K562 (cell line): ENCODE data around the gene PCDH12. TPM values are rescaled to one million over a fixed set of nuclear protein-coding genes. Genes with fewer than 3 reads are reported as not detected.
A peak's percentile ranks its signal among the peaks of the same experiment; 100 is the strongest.

Experiments used
- ARID1B ChIP-seq: fragments of 450-650 bp; IDR thresholded peaks from 2 replicates; pipeline ENCODE4 v1.6.1; 2016; ENCODE audit warnings: antibody characterized with exemption, mild to moderate bottlenecking, inconsistent platforms
- ATF6 ChIP-seq: sonication (generic); formaldehyde crosslinking; IDR thresholded peaks from 2 replicates; pipeline ENCODE4 v1.4.0; 2020; ENCODE audit warnings: mild to moderate bottlenecking, missing genetic modification reagents
- CBFA2T3 ChIP-seq: fragments of 450-650 bp; IDR thresholded peaks from 2 replicates; pipeline ENCODE4 v1.6.1; 2017
- CREB1 ChIP-seq, 2 experiments: sonication (generic) in 1 of 2; formaldehyde crosslinking in 1 of 2; IDR thresholded peaks; 2 replicates each; pipeline versions ENCODE4 v1.6.1 to v1.8.0; 2012 to 2022; ENCODE audit warnings: inconsistent platforms in 1 of 2, mild to moderate bottlenecking in 1 of 2, missing genetic modification reagents in 1 of 2, moderate library complexity in 1 of 2
- CREBBP ChIP-seq: IDR thresholded peaks from one replicate; pipeline ENCODE4 v1.6.1; 2012; ENCODE audit warnings: low read depth, mild to moderate bottlenecking, control low read depth, inconsistent platforms, low read length
- FUS ChIP-seq: fragments of 200-400 bp; formaldehyde crosslinking; optimal IDR thresholded peaks from 2 replicates; pipeline ENCODE3; 2017; ENCODE audit warnings: low read depth, low read length
- HCFC1 ChIP-seq: IDR thresholded peaks from 2 replicates; pipeline ENCODE4 v1.6.1; 2012; ENCODE audit warnings: low read depth, low read length, improper control_type of control experiment
- MYNN ChIP-seq, 2 experiments: sonication (generic); formaldehyde crosslinking in 1 of 2; IDR thresholded peaks; 2 replicates each; pipeline versions ENCODE4 v1.5.0 to v1.6.1; 2016 to 2020; ENCODE audit warnings: antibody characterized with exemption in 1 of 2, missing genetic modification reagents in 1 of 2
- NCOR1 ChIP-seq: fragments of 450-650 bp; IDR thresholded peaks from 2 replicates; pipeline ENCODE4 v1.6.1; 2016; ENCODE audit warnings: mild to moderate bottlenecking, moderate library complexity
- OTX1 ChIP-seq: fragments of 450-650 bp; formaldehyde crosslinking; IDR thresholded peaks from 2 replicates; pipeline ENCODE4 v1.4.0; 2022; ENCODE audit warnings: mild to moderate bottlenecking
- RAD21 ChIP-seq, 2 experiments: fragments of 250-450 bp in 1 of 2; fragments of 450-650 bp in 1 of 2; sonication (Bioruptor Pico) in 1 of 2; formaldehyde crosslinking in 1 of 2; IDR thresholded peaks in 1 of 2; conservative IDR thresholded peaks in 1 of 2; 2 replicates each; pipeline versions ENCODE4 v1.4.0 to v1.8.0; 2020 to 2022; ENCODE audit warnings: mild to moderate bottlenecking in 2 of 2, moderate library complexity in 1 of 2
- RBM15 ChIP-seq: fragments of 200-400 bp; formaldehyde crosslinking; IDR thresholded peaks from 2 replicates; pipeline ENCODE4 v1.6.1; 2018; ENCODE audit warnings: mild to moderate bottlenecking, low read length, moderate library complexity; ENCODE audit not compliant: insufficient read depth
- RHOXF2B ChIP-seq: fragments of 250-450 bp; sonication (Bioruptor Pico); conservative IDR thresholded peaks from 2 replicates; pipeline ENCODE4 v1.5.1; 2021
- SMAD2 ChIP-seq: fragments of 150-350 bp; IDR thresholded peaks from 2 replicates; pipeline ENCODE4 v1.6.1; 2014; ENCODE audit warnings: low read depth, mild to moderate bottlenecking, low read length
- TCF15 ChIP-seq: fragments of 250-450 bp; sonication (Bioruptor Pico); IDR thresholded peaks from 2 replicates; pipeline ENCODE4 v1.8.0; 2022; ENCODE audit warnings: moderate library complexity, mild to moderate bottlenecking, inconsistent platforms
- ZC3H4 ChIP-seq: sonication (generic); formaldehyde crosslinking; IDR thresholded peaks from 2 replicates; pipeline ENCODE4 v1.9.0; 2021; ENCODE audit warnings: missing genetic modification reagents, borderline replicate concordance
- ZFP1 ChIP-seq: fragments of 450-650 bp; formaldehyde crosslinking; IDR thresholded peaks from 2 replicates; pipeline ENCODE4 v1.4.0; 2020; ENCODE audit warnings: mild to moderate bottlenecking, mixed read lengths
- ZNF143 ChIP-seq: sonication (generic); formaldehyde crosslinking; IDR thresholded peaks from 2 replicates; pipeline ENCODE4 v1.9.0; 2022; ENCODE audit warnings: mild to moderate bottlenecking, missing genetic modification reagents
- ZNF3 ChIP-seq: fragments of 250-450 bp; sonication (Bioruptor Pico); IDR thresholded peaks from 2 replicates; pipeline ENCODE4 v1.5.0; 2021; ENCODE audit warnings: mild to moderate bottlenecking, moderate library complexity
- ZNF436 ChIP-seq: fragments of 250-450, 450-650 bp; sonication (Bioruptor Pico); formaldehyde crosslinking; IDR thresholded peaks from 2 replicates; pipeline ENCODE4 v1.7.0; 2020; ENCODE audit warnings: mild to moderate bottlenecking
- ZNF584 ChIP-seq: fragments of 200-800 bp; sonication (Bioruptor generic); IDR thresholded peaks from 2 replicates; pipeline ENCODE4 v1.6.1; 2016; ENCODE audit warnings: low read depth, mild to moderate bottlenecking, missing genetic modification characterization, missing compliant biosample characterization
- ZSCAN32 ChIP-seq: fragments of 450-650 bp; formaldehyde crosslinking; IDR thresholded peaks from 2 replicates; pipeline ENCODE4 v1.4.0; 2020; ENCODE audit warnings: mild to moderate bottlenecking, moderate library complexity
- polyA plus RNA-seq, 8 experiments: library from polyadenylated mRNA; depleted of rRNA in 4 of 8; stranded (reverse) in 5 of 8; unstranded in 3 of 8; fragments of >200 nt; fragmentation: Nextera tagmentation in 2 of 8; fragmentation: Illumina TruSeq in 1 of 8; extraction: Ambion mirVana in 2 of 8; extraction: Trizol in 1 of 8; gene quantifications; 2 replicates each; pipeline versions ENCODE4 v1.2.1 to v1.2.3, GENCODE V29; 2011 to 2014; ENCODE audit warnings: inconsistent platforms in 1 of 8, missing spikeins in 1 of 8
- total RNA-seq, 7 experiments: library from RNA; depleted of rRNA in 6 of 7; stranded (reverse); fragments of >200 nt in 6 of 7; fragmentation: Illumina TruSeq in 2 of 7; extraction: Trizol in 2 of 7; gene quantifications; 2 replicates each; pipeline versions ENCODE4 v1.2.1 to v1.2.3, GENCODE V29; 2011 to 2021; ENCODE audit warnings: low replicate concordance in 1 of 7
- TF ChIP-seq, protein P1 (sequence below), 3 experiments: fragments of 200-800 bp in 1 of 3; fragments of 250-450 bp in 1 of 3; fragments of 450-650 bp in 1 of 3; sonication (Bioruptor Pico) in 1 of 3; sonication (Bioruptor generic) in 1 of 3; formaldehyde crosslinking in 1 of 3; IDR thresholded peaks; 2 replicates each; pipeline versions ENCODE4 v1.6.1 to v1.8.0; 2016 to 2022; ENCODE audit warnings: mild to moderate bottlenecking in 2 of 3, missing genetic modification characterization in 2 of 3, missing compliant biosample characterization in 1 of 3, moderate library complexity in 1 of 3

The PCDH12 gene
- total and polyA plus RNA-seq, 9 of the 15 experiments (the other 6 are each of a cell fraction or from before 2014, with no cell fraction given), result 0.01 to 0.04 (median 0.01) TPM; not detected in 4

DNA sequence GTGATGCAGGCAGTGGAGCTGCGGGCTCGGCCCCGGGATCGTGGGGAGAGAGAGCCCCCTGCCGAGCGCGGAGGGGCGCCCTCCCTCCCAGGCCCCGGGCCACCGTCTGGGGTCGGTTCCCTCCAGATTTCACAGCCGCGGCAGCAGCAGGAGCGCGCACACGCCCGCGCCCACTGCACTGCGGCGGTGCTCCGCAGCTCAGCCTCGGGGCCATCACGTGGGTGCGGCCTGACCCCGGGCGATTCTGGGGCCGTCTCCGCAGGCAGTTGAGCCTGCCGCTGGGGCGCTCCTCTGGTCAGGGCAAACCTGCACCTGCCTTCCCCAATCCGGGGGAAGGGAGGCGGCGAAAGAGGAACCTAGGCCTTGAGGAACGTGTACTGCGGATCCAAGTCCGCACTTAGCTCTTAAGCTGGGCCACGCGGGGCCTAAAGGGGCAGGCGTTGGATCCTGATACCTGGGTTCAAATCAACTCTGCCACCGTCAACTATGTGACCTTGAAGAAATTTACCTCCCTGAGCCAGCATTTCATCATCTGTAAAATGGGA, 43.7 kb downstream of the PCDH12 start (continued):
- no peak for TF ChIP-seq ATF6 (CRISPR knock-in tag)
- TF ChIP-seq TCF15, result no peak
- TF ChIP-seq RBM15, result no peak
- TF ChIP-seq ZFP1 (CRISPR knock-in tag), result no peak
- no peak for TF ChIP-seq ZNF436
- TF ChIP-seq NCOR1, result no peak
- TF ChIP-seq MYNN (IDR thresholded peaks at IDR 0.05), result no peak
- no peak for TF ChIP-seq MYNN (CRISPR knock-in tag; IDR thresholded peaks at IDR 0.05)
- TF ChIP-seq ZNF143 (CRISPR knock-in tag), result no peak
- TF ChIP-seq, protein P1, sequence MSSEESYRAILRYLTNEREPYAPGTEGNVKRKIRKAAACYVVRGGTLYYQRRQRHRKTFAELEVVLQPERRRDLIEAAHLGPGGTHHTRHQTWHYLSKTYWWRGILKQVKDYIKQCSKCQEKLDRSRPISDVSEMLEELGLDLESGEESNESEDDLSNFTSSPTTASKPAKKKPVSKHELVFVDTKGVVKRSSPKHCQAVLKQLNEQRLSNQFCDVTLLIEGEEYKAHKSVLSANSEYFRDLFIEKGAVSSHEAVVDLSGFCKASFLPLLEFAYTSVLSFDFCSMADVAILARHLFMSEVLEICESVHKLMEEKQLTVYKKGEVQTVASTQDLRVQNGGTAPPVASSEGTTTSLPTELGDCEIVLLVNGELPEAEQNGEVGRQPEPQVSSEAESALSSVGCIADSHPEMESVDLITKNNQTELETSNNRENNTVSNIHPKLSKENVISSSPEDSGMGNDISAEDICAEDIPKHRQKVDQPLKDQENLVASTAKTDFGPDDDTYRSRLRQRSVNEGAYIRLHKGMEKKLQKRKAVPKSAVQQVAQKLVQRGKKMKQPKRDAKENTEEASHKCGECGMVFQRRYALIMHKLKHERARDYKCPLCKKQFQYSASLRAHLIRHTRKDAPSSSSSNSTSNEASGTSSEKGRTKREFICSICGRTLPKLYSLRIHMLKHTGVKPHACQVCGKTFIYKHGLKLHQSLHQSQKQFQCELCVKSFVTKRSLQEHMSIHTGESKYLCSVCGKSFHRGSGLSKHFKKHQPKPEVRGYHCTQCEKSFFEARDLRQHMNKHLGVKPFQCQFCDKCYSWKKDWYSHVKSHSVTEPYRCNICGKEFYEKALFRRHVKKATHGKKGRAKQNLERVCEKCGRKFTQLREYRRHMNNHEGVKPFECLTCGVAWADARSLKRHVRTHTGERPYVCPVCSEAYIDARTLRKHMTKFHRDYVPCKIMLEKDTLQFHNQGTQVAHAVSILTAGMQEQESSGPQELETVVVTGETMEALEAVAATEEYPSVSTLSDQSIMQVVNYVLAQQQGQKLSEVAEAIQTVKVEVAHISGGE (CRISPR knock-in tag; IDR thresholded peaks at IDR 0.05), result no peak
- no peak for TF ChIP-seq OTX1 (CRISPR knock-in tag)
- TF ChIP-seq RAD21 (CRISPR knock-in tag; conservative IDR thresholded peaks at IDR 0.05 in 1 of 2, IDR thresholded peaks at IDR 0.05 in 1 of 2), result peak; percentile 72 to 73
- TF ChIP-seq ZSCAN32 (CRISPR knock-in tag), result no peak
- TF ChIP-seq ZNF584 (CRISPR knock-in tag), result no peak
- 0 out of 2 replicates have a peak, but pooled peaks have one; percentile 19 for TF ChIP-seq ARID1B
- 0 out of 2 replicates have a peak, but pooled peaks have one; percentile 9 for TF ChIP-seq HCFC1
- no peak for TF ChIP-seq CREB1 (IDR thresholded peaks at IDR 0.05)
- TF ChIP-seq CREB1 (CRISPR knock-in tag; IDR thresholded peaks at IDR 0.05), result 0 out of 2 replicates have a peak, but pooled peaks have one; percentile 58
- no peak for TF ChIP-seq CBFA2T3
- no peak for TF ChIP-seq SMAD2
- TF ChIP-seq CREBBP, result no peak
- TF ChIP-seq ZNF3 (CRISPR knock-in tag), result no peak
- TF ChIP-seq ZC3H4, result no peak
- no peak for TF ChIP-seq RHOXF2B (CRISPR knock-in tag)
- no peak for TF ChIP-seq FUS
